Thyroid gland (tissue), 4 donors: ENCODE data around the gene FMN2.

Experiments used
- POLR2A ChIP-seq, 2 donors: fragments of 450-650 bp; IDR thresholded peaks; one replicate each; pipeline ENCODE4 v1.6.1; 2017; ENCODE audit warnings: antibody characterized with exemption in 2 of 2, mild to moderate bottlenecking in 2 of 2, moderate library complexity in 1 of 2
- TF ChIP-seq, protein P1 (sequence below), 6 experiments: fragments of 200-600 bp in 3 of 6; fragments of 450-650 bp in 3 of 6; sonication (generic) in 3 of 6; IDR thresholded peaks; one replicate each; pipeline ENCODE4 v1.5.1; 2016 to 2019; ENCODE audit warnings: antibody characterized with exemption in 6 of 6, mild to moderate bottlenecking in 2 of 6, inconsistent platforms in 1 of 6, moderate library complexity in 1 of 6

DNA sequence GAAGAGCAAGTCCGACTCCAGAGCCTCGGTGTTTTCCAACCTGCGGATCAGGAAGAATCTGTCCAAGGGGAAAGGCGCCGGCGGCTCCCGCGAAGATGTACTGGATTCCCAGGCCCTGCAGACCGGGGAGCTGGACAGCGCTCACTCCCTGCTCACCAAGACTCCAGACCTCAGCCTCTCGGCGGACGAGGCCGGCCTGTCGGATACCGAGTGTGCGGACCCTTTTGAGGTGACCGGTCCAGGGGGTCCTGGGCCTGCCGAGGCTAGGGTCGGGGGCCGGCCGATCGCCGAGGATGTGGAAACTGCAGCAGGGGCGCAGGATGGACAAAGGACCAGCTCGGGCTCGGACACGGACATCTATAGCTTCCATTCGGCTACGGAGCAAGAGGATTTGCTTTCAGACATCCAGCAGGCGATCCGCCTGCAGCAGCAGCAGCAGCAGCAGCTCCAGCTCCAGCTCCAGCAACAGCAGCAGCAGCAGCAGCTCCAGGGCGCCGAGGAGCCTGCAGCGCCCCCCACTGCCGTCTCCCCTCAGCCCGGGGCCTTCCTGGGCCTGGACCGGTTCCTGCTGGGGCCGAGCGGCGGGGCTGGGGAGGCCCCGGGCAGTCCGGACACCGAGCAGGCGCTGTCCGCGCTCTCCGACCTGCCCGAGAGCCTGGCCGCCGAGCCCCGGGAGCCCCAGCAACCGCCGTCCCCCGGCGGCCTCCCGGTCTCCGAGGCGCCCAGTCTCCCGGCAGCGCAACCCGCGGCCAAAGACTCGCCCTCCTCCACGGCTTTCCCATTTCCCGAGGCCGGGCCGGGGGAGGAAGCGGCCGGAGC is 827 bp downstream of the FMN2 start:
- TF ChIP-seq, protein P1, sequence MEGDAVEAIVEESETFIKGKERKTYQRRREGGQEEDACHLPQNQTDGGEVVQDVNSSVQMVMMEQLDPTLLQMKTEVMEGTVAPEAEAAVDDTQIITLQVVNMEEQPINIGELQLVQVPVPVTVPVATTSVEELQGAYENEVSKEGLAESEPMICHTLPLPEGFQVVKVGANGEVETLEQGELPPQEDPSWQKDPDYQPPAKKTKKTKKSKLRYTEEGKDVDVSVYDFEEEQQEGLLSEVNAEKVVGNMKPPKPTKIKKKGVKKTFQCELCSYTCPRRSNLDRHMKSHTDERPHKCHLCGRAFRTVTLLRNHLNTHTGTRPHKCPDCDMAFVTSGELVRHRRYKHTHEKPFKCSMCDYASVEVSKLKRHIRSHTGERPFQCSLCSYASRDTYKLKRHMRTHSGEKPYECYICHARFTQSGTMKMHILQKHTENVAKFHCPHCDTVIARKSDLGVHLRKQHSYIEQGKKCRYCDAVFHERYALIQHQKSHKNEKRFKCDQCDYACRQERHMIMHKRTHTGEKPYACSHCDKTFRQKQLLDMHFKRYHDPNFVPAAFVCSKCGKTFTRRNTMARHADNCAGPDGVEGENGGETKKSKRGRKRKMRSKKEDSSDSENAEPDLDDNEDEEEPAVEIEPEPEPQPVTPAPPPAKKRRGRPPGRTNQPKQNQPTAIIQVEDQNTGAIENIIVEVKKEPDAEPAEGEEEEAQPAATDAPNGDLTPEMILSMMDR (IDR thresholded peaks at IDR 0.05), result no peak
- no peak for TF ChIP-seq POLR2A (IDR thresholded peaks at IDR 0.05)
